Skeletal muscle cell (primary cell): ENCODE results near the gene MAP2K4.
"Not testable (repeated sequence)": the region's sequence is repeated elsewhere in the genome, so short reads cannot be mapped to it uniquely, and the experiment has no call there.

Experiments used
- DNase-seq: peaks from one replicate; pipeline ENCODE4 v3.0.0-alpha.2; 2010; ENCODE audit warnings: low read depth
- H3K4me3 ChIP-seq: 2 replicates; pipeline ENCODE4 v1.5.1; 2011; ENCODE audit warnings: low read depth, mild to moderate bottlenecking, control low read depth, low read length, moderate library complexity

The MAP2K4 gene

DNA sequence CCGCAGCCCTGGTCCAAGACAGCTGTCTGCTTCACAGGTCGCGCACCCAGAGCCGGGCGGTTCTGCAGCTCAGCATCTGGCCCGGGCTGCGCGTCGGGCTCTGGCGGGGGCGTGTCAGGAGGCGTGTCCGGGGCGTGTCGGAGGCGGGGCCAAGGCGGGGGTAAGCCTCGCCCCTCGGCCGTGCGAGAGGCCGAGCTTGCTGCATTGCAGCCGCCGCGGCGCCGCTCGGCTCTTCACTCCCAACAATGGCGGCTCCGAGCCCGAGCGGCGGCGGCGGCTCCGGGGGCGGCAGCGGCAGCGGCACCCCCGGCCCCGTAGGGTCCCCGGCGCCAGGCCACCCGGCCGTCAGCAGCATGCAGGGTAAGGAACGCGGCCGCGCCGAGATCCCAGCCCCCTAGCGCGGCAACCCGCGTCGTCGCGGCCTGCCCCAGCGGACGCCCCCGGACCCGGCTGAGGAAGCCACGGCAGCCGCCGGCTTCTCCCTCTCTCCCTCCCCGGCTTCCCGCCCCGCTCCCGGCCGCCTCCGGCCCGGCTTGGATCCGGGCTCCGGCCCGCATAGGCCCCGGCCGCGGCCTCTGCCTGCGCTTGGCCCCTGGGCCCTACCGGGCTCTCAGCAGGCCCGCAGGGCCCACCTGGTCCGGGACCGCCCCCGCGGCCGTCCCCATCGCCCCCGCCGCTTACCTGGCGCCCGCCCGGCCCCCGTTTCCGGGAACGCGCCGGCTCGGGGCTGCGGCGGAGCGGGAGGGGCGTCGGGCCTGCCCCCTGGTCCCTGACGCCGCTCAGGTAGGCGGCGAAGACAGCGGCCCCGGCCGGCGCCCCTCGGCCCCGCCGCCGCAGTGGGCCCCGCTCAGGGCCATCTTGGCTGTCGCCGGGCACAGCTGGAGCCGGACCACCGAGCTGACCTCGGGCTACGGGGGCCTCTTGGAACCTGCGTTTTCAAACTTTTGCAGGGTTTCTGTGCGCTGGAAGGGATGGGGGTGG is at the start of gene MAP2K4:
Gene MAP2K4 (plus strand): TSS at position 236 of the 981 bp plus-strand sequence. CDS start 10 bp downstream, at position 246.
- DNase-seq = peak; percentile 57
- H3K4me3 ChIP-seq = peak within 1 kb of the TSS; percentile 69

DNA sequence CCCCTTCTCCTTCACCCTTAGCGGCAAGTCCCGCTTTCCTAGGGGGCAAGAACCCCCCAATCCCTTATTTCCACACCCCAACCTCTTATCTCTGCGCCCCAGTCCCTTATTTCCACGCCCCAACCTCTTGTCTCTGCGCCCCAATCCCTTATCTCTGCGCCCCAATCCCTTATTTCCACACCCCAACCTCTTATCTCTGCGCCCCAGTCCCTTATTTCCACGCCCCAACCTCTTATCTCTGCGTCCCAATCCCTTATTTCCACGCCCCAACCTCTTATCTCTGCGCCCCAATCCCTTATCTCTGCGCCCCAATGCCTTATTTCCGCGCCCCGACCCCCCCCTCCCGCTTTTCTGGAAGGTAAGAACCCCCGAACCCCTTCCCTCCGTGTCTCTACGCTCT is 47.9 kb upstream of the MAP2K4 start:
- not testable (repeated sequence) for H3K4me3 ChIP-seq, DNase-seq

GRCh38 chr17:11979795-11980194 is 40.9 kb upstream of the MAP2K4 start:
- no peak overlapping the region for H3K4me3 ChIP-seq
- no peak for DNase-seq

DNA sequence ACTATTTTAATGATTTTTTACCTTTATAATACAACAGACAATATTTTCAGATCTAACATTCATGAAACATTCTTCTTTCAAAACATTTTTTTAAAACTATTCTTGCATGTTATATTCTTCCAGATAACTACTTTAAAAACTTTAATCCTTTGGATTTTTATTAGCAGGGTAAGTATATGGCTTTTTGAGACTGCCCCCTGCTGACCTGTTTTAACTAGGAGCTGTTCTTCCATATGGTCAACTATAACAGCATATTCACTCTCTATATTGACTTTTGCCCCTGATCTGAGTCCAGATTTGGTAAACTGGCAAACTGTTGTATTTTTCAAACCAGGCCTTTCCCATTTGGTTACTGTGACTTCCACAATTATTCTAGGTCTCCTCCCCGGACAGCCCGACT is 39.9 kb upstream of the MAP2K4 start:
- DNase-seq = no peak
- no peak overlapping the region for H3K4me3 ChIP-seq

- DNase-seq = no peak
- no peak overlapping the region for H3K4me3 ChIP-seq
These were observed 38.8 kb upstream of the MAP2K4 start for GRCh38 chr17:11981862-11982261.

DNA sequence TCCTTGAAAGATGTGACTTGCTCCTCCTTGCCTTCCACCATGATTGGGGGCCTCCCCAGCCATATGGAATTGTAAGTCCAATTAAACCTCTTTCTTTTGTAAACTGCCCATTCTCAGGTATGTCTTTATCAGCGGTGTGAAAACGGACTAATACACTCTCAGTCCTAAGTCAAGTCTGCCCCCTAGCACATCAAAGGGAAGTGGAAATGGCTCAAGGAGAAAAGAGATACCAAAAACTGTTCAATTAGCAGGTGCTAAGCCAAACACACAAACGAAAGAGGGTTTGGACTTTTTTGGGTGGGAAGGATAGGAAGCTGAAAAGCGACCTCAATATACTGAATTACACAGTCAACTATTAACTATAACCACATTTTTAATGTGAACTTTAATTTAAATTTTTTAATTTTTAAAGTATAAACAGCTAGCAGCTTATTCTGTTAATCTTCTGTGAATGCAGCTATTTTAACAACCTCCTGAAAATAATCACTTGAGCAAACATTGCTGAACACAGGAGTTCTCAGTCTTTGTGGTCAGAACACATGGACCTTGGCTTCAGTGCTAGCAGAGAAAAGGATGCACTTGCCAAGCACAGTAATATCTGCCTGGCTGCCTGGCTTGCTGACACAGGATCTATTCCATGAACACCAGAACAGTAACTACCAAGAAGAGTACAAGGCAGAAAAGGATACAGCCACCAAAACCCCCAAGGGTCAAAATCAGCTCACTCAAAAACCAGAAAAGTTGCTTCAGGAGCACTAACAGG is 34.3 kb upstream of the MAP2K4 start:
- H3K4me3 ChIP-seq = no peak overlapping the region
- no peak for DNase-seq

DNA sequence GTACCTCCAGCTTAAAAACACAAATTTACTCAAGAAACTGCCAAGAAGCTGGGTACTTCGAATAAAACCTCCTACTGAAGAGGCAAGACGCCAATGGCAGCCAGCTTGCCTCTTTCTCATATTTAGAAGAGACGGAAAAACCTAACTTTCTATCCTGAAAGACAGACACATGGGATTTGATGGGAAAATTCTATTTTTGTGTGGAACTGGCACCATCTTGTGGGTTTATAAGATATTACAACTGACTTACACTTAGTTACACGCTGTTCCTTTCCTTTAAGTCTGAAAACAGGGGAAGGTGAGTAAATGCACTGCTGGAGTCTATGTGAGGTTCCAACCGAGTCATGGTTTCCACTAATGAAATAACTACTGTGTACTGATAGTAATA is 33.7 kb upstream of the MAP2K4 start:
- no peak for DNase-seq

DNA sequence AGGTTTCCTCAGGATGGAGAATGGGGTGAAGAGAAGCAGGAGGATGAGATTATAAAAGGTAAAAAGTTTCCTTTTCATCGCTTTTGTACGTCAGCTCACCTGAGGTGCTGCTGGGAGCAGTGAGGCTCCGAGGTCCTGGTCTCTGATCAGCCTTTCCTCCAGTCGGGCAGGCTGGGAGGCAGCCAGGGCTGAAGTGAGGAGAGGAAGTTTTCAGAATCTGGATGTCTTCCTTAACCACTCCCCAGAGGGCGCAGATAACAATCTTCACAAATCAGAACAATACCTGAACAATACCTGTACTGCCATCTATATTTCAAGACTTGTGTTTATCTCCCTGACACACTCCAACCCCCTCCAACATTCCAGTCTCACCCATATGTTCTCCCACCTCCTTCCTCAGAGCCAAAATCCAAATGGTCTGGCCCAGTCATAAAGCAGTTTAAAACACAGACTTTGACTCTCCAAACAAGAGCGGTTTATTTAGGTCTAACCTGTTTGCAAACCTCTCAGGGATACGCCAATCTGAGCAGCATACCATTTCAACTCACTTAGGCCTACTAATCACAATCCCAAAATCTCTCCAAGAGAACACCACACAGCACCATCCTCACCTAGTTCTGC is 30.2 kb upstream of the MAP2K4 start:
- H3K4me3 ChIP-seq = no peak overlapping the region
- no peak for DNase-seq

More for the DNA sequence above, 33.7 kb upstream of the MAP2K4 start:
- no peak overlapping the region for H3K4me3 ChIP-seq

- DNase-seq = no peak
- no peak overlapping the region for H3K4me3 ChIP-seq
These were observed 29.2 kb upstream of the MAP2K4 start for GRCh38 chr17:11991461-11991860.

- H3K4me3 ChIP-seq = peak overlapping the region; percentile 66
- DNase-seq = no peak
These were observed 23.9 kb upstream of the MAP2K4 start for GRCh38 chr17:11996722-11997146.

DNA sequence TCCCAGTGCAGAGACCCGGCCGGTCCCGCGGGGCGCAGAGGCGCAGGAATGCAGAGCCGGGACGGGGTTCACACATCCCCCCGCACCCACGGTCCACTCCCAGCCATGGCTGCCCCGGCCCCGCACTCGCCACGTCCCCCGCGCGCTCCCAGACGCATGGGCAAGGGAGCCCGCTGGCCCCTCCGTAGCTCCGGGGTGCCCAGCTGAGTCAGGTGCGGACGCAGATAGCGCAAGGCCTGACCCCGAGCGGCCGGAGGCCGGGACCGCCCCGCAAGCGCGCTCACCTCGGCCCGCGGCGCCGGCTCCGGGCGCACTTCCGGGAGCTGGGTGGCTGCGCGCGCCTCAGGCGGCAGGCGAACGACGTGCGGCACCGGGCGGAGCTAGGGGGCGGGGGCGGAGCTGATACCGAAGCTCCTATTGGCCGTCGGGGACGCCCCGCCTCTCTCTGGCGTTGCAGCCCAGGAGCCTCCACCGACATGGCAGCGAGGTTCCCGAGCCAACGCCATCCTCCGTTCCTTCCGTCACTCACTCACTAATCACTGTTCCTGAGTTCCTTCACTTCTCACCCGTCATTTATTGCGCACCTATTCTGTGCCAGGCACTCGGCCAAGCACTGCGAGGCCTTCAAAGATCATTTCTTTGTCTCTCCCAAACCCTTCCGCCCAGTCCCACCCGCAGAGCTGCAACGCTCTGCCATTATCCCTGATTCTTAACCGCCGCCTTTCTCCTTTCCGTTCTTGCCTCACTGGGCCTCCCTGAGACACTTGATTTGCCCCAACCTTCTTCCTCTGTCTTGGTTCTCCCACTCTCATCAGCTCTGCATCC is 23.3 kb upstream of the MAP2K4 start, which contains the start of gene ZNF18:
Gene ZNF18 (minus strand): TSS at position 329 of the 825 bp plus-strand sequence. CDS start 4,646 bp downstream, outside the sequence.
- peak; percentile 74 for DNase-seq
- H3K4me3 ChIP-seq = peak within 1 kb of the TSS; percentile 66

- DNase-seq = no peak
- H3K4me3 ChIP-seq = peak overlapping the region; percentile 66
These were observed 22.8 kb upstream of the MAP2K4 start for GRCh38 chr17:11997972-11998233.

GRCh38 chr17:11999696-12000095 is 21.0 kb upstream of the MAP2K4 start:
- no peak for DNase-seq
- no peak overlapping the region for H3K4me3 ChIP-seq

GRCh38 chr17:12007466-12007865 is 13.2 kb upstream of the MAP2K4 start:
- H3K4me3 ChIP-seq = no peak overlapping the region
- DNase-seq = no peak

GRCh38 chr17:12021623-12022140 is 1.0 kb downstream of the MAP2K4 start:
- H3K4me3 ChIP-seq = peak overlapping the region; percentile 69
- no peak for DNase-seq

DNA sequence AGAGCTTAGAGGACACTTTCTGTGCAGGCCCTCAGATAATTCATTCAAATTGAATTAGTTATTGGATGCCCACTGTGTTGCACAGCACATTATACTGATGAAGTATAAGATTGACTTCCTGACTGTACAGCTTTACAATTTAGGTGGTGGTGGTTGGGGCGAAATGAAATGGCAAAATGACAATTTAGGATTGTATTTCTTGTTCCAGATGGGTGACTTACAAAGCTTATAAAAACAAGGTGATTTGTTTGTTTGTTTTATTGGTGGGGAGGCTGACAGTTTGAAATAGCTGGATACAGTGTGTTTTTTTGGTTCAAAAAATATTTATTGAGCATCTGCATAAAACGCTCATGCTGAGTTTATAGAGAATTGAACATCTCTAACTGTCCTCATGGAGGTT is 1.6 kb downstream of the MAP2K4 start:
- no peak overlapping the region for H3K4me3 ChIP-seq
- no peak for DNase-seq

DNA sequence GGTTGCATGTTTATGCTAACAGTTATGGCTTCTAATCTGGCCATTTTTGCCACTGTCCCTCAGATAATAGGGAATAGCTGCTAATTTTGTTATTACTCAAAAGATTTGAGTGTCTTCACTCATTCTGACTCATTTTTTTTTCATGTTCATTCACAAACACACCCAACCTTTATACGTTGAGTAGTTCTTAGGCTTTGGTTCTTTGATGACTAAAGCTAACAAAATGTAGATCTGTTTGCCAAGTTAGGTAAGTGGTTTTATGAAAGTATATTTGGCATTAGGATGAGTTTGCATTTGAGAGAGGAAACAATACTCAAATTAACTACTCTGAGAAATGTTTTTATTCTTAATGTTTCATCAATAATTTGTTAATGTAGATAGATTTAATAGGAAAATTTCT is 3.6 kb downstream of the MAP2K4 start:
- no peak overlapping the region for H3K4me3 ChIP-seq
- peak; percentile 6 for DNase-seq

DNA sequence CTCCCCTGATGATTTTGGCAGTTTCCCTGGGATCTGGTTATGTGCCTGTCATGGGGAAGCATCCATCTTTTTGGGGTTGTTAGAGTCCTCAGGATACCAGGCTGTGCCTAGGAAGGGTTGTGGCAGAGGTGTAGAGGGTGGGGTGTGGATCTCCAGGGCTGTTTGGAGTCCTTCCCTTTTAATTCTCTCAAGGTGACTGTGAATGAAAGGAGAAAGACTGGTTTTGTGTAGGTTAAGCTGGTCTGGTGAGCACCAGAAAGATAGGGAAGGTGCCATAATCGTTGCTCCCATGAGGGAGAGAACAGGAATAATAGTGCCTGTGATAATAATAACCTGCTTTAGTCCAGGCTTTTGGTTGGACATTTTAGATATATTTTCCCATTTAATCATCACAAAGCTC is 7.0 kb downstream of the MAP2K4 start:
- no peak overlapping the region for H3K4me3 ChIP-seq
- DNase-seq = no peak

- DNase-seq = no peak
- H3K4me3 ChIP-seq = no peak overlapping the region
These were observed 7.9 kb downstream of the MAP2K4 start for GRCh38 chr17:12028611-12029010.
